GM19372 (cell line): ENCODE measurements around the gene SDS.

Experiments used
- ATAC-seq: cut with Tn5 transposase; IDR thresholded peaks from one replicate; pipeline ENCODE4 v1.9.1; 2021; ENCODE audit warnings: mild to moderate bottlenecking, low read depth, moderate library complexity; ENCODE audit not compliant: unreplicated experiment

Gene SDS

DNA sequence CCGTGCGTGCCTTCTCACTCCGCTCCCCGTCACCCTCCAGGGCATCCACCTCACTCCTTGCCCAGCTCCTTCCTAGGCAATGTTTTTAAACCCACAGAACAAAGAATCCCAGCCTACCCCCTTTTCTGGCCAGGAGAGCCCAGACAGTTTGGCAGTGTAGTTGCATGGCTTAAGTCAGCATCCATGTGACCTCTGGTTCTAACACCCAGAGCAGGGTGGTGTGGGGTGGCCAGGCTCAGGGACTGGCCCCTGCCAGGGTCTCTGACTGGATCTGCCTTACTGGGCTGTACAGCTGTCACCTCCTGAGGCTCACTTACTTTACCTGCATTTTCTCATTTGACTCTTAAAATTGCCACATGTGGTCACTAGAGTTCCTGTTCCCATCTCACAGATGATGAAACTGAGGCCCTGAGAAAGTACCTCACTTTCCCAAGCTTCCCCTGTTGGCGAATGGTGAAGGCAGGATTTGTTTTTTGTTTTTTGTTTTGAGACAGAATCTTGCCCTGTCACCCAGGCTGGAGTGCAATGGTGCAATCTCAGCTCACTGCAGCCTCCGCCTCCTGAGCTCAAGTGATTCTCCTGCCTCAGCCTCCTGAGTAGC, 18.3 kb downstream of the SDS start:
- no peak for ATAC-seq

DNA sequence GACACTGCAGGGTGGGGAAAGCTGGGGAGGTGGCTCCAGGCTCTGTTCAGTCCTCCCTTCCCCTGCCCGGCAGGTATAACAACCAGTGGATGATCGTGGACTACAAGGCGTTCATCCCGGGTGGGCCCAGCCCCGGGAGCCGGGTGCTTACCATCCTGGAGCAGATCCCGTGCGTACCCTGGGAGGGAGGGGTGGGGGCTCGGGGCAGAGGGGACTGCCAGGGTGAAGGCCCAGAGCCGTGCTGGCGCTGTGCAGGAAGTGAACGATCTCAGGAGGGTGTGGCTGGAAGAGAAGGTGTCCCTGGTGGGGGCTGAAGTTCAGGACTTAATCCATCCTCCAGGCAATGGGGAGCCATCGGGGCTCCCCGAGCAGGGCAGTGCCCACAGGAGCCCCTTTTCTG, 18.9 kb downstream of the SDS start:
- ATAC-seq = no peak

DNA sequence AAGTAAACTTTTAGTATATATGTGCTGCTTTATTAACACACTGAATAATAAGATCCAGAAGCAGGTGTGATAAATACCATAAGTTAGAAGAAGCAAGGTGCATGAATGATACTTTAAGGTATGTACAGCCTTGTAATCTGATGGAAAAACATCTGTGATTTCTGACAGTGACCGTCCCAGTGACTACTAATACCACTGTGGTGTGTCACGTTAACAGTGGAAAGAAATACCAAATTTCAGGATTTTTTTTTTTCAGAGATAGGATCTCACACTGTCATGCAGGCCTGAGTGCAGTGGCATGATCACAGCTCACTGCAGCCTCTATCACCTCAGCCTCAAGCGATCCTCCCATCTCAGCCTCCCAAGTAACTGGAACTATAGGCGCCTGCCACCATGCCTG, 21.5 kb downstream of the SDS start:
- ATAC-seq = no peak

DNA sequence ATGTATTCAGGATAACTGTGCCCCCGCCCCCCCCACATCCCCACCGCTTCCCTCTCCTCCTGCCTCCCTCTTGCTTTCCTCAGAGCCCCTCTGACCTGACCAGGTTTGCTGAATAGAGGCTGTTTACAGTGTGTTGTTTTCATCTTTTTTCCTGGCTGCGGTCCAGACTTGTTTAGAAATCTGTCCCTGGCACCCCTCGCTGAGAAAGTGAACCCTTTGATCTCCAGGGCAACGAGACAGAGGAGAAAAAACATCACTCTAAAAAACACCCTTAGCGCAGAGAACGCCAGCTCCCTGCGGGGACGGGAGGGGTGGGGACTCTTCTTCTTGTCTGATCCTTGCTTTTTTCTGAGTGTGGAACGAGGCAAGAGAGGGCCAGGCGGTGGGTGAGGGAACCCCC, 22.5 kb downstream of the SDS start:
- no peak for ATAC-seq

DNA sequence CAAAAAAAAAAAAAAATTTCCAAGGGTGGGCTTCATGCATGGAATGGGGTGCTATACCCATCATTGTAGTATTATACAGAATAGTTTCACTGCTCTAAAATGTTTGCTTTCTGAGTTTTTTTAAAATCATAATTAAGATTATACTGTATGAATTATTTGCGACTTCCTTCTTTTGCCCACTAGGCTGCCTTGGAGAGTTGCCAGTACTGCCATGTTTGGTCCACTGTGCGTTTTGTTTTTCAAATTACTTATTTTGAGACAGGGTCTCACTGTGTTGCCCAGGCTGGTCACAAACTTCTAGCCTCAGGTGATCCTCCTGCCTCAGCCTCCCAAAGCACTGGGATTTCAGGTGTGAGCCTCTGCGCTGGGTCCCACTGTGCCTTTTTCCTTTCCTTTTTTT, 25.4 kb downstream of the SDS start:
- no peak for ATAC-seq

DNA sequence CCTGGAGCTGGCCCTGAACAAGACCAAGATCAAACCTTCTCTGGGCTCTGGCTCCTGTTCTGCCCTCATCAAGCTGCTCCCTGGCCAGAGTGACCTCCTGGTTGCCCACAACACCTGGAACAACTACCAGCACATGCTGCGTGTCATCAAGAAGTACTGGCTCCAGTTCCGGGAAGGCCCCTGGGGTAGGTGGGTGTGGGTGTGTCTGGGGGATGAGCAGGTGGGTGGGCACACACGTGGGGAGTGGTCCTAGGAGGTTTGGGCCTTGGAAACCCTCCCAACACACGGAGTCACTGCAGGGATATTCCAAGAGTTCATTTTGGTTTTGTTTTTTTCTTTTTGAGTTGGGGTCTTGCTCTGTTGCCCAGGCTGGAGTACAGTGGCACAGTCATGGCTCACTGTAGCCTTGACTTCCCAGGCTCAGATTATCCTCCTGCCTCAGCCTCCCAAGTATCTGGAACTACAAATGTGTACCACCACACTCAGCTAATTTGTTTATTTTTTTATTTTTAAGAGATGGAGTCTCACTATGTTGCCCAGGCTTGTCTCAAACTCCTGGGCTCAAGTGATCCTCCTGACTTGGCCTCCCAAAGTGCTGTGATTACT, 28.8 kb downstream of the SDS start:
- ATAC-seq = no peak

DNA sequence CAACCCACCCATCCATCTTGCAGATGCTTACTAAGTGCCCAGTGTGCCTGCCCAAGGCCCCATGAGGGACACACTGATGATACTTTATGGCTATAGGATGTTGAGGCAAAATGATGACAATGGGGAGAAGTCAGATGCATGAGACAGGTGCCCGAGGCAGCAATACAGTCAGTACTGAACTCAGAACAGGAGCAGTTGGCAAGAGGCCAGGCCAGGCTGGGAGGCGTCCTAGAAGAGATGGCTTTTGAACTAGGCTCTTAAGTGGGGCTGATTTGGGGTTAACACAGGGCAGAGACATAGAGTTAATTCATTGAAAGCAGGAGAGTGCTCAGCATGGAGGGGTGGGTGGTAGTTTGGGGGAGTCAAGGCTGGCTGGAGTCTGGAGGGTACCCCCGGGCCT, 29.7 kb downstream of the SDS start:
- no peak for ATAC-seq

DNA sequence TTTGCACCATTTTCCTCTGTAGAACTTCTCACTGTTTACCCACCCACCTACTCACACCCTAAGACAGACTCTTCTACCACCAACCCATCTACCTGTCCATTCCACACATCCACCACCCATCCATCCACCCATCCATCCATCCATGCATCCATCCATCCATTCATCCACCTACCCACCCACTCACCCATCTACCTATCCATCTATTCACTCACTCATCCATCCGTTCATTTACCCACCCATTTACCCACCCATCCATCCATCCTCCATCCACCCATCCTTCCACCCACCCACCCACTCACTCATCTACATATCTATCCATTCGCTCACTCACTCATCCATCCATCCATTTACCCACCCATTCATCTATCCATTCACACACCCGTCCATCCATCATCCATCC, 30.2 kb downstream of the SDS start:
- ATAC-seq = no peak

DNA sequence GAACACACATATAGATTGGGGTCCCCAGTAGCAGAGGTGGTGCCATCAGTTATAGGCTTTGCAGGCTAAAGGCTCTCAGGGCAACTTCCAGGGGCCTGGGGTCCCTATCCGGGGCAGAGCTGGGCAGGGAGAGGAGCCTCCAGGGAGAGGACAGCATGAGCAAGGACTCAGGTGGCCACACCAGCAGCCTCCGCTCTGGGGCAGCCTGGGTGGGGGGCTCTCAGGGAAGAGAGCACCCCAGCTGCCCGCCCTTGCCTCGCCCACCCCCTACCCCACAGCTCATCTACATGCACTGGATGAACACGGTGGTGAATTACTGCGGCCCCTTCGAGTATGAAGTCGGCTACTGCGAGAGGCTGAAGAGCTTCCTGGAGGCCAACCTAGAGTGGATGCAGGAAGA, 31.3 kb downstream of the SDS start:
- no peak for ATAC-seq

DNA sequence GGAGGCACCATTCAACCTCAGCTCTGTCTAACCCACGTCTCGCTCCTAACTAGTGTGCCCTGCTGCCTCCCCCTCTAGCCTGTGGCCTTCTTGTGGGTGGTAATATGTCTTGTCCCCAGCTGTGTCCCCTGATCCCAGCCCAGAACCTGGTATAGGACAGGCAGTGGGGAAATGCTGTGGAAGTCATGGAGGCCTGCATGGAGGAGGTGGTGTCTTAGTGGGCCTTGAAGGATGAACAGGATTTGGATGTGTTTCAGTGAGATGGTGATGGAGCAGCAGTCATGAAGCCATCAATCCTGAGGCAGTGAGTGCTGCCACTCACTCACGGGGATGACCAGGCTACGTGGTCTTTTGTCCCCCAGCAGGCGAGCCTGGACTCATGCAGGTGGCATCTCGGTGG, 31.9 kb downstream of the SDS start:
- ATAC-seq = no peak

DNA sequence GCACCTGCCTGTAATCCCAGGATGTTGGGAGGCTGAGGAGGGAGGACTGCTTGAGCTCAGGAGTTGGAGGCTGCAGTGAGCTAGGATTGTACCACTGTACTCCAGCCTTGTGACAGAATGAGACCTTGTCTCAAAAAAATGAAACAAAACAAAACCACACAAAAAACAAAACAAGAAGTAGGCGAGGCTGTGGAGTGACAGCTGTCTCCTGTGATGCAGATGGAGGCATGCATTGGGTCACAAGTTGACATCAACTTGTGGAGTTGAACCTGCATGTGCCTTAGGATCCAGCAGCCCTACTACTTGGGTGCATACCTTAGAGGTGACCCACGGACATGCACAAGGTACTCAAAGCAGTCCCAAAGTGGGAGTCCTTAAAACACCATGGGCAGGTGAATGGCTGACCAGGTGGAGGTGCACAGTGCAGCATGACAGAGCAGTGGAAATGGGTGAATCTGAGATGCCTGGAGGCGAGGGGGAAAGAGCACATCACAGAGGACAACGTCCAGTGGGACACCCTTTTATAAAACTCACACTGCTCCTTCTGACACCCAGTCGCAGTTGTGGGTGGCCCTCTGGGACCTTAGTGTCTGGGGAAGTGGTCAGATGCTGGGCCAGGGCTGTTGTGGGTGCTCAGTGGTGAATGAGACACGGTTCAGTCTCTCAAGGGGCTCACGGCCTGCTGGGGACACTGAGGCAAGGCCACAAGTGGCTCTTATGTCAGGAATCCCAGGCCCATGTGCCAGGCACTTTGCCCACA, 32.6 kb downstream of the SDS start:
- ATAC-seq = no peak

DNA sequence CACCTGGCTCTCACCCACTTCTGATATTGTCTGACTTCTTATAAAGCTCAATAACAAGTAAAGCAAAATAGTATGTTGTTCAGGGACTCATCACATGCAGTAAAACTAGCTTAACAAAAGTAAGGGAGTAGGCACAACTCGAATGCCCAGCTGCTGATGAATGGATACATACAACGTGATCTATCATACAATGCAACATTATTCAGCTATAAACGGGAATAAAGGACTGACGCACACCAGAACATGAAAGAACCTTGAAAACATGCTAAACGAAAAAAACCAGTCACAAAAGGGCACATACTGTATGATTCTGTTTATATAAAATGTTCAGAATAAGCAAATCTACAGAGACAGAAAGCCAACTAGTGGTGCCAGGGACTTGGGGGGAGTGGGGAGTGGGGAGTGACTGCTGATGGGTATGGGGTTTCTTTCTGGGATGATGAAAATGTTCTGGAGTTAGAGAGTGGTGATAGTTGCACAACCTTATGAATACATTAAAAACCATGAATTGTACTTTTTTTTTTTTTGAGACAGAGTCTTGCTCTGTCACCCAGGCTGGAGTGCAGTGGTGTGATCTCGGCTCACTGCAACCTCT, 34.2 kb downstream of the SDS start:
- no peak for ATAC-seq

DNA sequence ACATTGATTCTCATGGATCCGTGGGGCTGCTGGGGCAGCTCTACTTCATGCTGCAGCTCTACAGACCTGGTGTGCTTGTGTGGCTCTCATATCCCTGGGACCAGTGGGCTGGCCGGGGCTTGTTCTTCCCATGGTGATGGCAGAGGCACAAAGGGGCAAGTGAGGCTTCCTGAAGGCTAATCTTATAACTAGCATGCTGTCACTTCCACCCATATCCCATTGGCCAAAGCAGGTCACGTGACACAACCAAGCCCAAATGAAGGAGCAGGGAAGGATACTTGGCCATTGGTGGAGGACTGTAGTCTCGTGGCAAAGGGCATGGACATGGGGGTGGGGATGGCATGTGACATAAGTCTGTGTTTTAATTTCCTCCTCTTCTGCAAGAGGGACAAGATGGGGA, 35.4 kb downstream of the SDS start:
- ATAC-seq = no peak

DNA sequence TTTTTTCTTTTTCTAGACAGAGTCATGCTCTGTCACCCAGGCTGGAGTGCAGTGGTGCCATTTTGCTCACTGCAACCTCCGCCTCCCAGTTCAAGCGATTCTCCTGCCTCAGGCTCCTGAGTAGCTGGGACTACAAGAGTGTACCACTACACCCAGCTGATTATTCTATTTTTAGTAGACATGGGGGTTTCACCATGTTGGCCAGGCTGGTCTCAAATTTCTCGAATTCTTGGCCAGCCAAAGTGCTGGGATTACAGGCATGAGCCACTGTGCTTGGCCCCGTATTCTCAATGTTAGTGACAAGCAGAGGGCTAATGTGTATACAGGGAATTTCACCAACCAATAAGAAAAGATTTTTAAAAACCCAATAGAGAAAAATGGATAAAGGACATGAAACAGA, 36.9 kb downstream of the SDS start:
- ATAC-seq = no peak

DNA sequence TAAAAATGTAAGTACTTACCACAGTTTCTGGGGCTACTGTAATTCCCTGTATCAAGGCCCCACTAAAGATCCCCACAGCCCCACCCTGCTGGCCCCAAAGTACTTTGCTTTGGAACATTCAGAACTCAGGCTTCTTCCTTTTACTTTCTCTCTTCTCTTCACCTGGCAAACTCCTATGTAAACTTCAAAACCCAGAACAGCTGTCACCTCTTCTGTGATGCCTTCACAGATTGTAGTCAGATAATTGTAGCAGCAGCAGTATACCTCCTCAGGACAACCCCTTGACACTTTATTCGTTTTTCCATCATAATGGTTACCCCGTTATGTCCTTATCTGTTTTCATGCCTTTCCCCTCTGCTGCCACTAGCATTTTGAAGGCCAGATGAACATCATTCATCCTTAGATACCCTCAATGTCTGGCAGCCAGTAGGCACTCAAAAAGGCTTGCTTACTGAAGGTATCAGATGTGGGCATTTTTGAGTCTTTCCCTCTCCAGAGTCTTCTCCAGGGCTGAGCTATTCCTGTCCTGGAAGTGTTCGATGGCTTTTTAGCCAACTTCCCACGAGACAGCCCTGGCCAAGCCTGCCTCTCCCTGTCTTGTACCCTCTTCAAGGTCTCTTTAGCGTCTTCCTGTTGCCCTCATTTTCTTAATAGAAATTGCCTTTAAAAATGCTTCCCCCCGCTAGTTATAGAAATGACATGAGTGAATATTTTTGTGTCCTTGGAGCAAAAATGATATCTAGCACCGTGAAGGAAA, 37.9 kb downstream of the SDS start:
- ATAC-seq = no peak

DNA sequence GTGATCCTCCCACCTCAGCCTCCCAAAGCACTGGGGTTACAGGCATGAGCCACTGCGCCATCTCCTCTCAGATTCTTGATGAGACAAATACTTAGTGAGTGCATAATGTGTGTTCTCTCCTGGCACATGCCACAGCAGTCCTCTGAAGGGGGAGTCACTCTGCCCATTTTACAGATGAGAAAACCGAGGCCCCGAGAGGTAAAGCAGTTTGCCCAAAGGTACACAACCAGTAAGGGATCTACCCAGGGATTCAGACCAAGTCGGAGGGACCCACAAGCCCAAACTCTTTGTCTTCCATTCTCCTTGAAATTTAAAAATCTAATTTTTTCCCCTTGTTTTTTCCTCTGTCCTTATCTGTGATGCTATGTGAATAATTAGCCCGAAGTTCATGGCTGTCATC, 39.0 kb downstream of the SDS start:
- no peak for ATAC-seq

DNA sequence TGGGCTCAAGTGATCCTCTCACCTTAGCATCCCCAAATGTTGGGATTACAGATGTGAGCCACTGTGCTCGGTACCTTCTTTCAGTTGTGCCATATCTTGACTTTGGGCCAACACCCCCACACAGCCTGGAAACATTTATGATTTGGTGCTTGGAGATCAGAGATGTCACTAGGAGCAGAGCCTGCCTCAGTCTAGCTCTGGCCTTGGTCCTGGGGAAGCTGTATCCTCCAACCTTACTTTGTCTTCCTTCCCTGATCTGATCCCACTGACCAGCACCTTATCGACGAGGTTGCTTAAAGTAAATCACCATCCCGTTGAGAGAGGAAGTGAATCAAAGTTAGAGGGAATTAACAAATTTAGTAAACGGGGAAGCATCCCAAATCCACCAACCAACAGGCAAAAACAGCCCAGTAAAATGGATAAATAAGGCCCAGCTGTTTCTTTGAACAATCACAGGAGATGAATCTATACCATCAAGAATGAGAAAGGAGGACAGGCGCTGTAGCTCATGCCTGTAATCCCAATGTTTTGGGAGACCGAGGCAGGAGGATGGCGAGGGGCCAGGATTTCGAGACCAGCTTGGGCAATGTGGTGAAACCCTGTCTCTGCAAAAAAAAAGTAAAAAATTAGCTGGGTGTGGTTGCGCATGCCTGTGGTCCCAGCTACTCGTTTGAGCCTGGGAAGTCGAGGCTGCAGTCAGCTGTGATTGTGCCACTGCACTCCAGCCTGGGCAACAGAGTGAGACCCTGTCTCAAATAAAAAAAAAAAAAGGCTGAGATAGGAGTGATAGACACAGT, 41.9 kb downstream of the SDS start:
- no peak for ATAC-seq

DNA sequence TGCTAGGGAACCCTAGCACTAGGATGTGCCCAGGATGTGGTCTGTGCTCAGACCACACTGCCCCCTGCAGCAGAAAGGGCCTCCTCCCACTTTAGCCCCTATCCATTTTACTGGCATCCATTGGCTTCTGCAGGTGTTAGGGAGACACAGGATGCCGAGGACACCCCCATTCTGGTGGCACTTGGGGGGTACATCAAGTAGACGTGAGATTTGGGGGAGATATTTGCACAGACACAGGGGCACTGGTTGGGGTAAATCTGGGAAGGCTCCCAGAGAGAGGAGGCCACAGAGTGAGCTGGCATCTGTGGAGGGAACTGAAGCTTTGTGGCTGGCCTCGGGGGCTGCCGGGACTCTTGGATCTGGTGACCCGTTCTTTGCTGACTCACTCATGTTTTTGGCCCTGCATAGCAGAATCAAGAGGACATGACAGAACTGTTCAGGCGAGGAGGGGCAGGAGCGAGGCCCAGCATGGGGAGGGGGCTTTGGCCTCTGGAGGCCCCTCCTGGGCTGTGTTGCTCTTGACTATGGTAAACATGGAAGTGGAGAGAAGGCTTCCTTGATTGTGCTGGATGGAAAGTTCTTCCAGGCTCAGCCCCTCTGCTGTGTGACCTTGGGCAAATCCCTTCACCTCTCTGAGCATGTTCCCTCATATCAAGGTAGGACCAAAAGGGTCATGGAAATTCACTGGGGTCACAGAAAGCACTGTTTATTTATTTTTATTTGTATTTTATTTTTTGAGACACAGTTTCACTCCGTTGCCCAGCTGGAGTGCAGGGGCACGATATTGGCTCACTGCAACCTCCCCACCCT, 43.5 kb downstream of the SDS start:
- no peak for ATAC-seq

DNA sequence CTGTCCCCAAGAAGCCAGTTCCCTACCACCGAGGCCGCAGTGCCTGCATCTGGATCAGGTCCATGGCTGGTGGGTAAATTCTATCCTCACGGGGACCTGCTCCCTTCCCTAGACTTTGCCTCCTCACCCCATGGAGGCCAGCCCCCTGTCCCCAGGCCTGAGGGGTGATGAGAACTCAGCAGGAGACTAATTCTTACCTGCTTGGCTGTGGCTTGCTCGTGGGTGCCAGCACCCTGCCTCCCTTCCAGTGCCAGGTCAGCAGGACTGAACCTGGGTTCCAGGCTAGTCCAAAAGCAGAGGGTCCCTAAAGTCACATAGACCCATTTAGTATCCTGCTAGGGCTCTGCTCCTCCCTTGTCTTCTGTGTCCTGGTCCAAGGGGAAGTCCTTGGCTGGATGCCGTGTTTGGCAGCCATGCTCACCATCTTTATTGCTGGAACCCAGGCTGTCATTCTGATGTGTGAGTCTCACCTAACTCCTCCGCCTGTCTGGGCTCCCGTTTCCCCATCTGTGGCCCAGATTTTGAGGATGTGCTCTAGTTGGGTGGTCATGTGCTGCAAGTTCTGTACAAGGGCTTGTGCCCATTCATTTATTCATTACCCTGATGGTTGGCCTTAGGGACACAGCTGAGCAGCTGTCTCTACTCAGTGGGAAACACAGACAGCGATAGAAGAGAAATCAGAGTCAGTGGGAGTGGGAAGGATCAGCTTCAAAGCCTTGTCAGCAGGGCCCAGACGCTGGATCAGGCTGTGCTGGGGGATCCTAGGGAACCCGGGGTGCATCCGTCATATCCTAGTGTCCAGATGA, 44.4 kb downstream of the SDS start:
- ATAC-seq = no peak
